Spleen (tissue), 11 donors: Measurements from ENCODE around the gene YES1. TPM values are rescaled to one million over a fixed set of nuclear protein-coding genes. Genes with fewer than 3 reads are reported as not detected.

ENCODE experiments used
- DNase-seq: peaks from one replicate; pipeline ENCODE4 v3.0.0-alpha.2; 2020
- H3K27ac ChIP-seq, 8 donors: fragments of 200-600 bp; sonication (generic) in 7 of 8; 1 replicate in 4 of 8; 2 replicates in 4 of 8; pipeline versions ENCODE4 v1.5.0 to v1.8.0; 2016 to 2021; ENCODE audit warnings: inconsistent platforms in 4 of 8, mild to moderate bottlenecking in 4 of 8, moderate library complexity in 1 of 8
- H3K27me3 ChIP-seq, 7 donors: fragments of 200-600 bp; sonication (generic) in 6 of 7; replicated peaks in 1 of 7; 1 replicate in 4 of 7; 2 replicates in 3 of 7; pipeline versions ENCODE4 v1.5.0 to v1.8.0; 2016 to 2021; ENCODE audit warnings: inconsistent platforms in 3 of 7, mild to moderate bottlenecking in 1 of 7
- H3K36me3 ChIP-seq, 6 donors: fragments of 200-600 bp; sonication (generic) in 5 of 6; 1 replicate in 4 of 6; 2 replicates in 2 of 6; pipeline versions ENCODE4 v1.5.0 to v1.8.0; 2016 to 2021; ENCODE audit warnings: inconsistent platforms in 2 of 6
- H3K4me1 ChIP-seq, 6 donors: fragments of 200-600 bp; sonication (generic) in 5 of 6; 1 replicate in 3 of 6; 2 replicates in 3 of 6; pipeline versions ENCODE4 v1.5.0 to v1.8.0; 2016 to 2021; ENCODE audit warnings: inconsistent platforms in 3 of 6
- H3K4me3 ChIP-seq, 8 donors: fragments of 200-600 bp; sonication (generic) in 7 of 8; 1 replicate in 4 of 8; 2 replicates in 4 of 8; pipeline versions ENCODE4 v1.5.0 to v1.8.0; 2016 to 2021; ENCODE audit warnings: inconsistent platforms in 4 of 8, mild to moderate bottlenecking in 4 of 8, moderate library complexity in 2 of 8
- H3K9me3 ChIP-seq, 8 donors: fragments of 200-600 bp; sonication (generic) in 7 of 8; 1 replicate in 4 of 8; 2 replicates in 4 of 8; pipeline versions ENCODE4 v1.5.0 to v1.8.0; 2016 to 2021; ENCODE audit warnings: inconsistent platforms in 4 of 8
- CTCF ChIP-seq, 11 experiments: fragments of 200-600 bp in 7 of 11; fragments of 450-650 bp in 4 of 11; sonication (generic) in 4 of 11; IDR thresholded peaks in 8 of 11; conservative IDR thresholded peaks in 3 of 11; 1 replicate in 7 of 11; 2 replicates in 4 of 11; pipeline versions ENCODE4 v1.4.0 to v1.8.0; 2016 to 2021; ENCODE audit warnings: antibody characterized with exemption in 11 of 11, inconsistent platforms in 4 of 11, mild to moderate bottlenecking in 1 of 11
- POLR2A ChIP-seq, 3 donors: fragments of 450-650 bp; IDR thresholded peaks; one replicate each; pipeline ENCODE4 v1.5.1; 2017; ENCODE audit warnings: antibody characterized with exemption in 3 of 3, mild to moderate bottlenecking in 1 of 3
- POLR2AphosphoS5 ChIP-seq, 3 donors: sonication (generic); formaldehyde crosslinking; IDR thresholded peaks; one replicate each; pipeline ENCODE4 v1.5.1; 2017; ENCODE audit warnings: antibody characterized with exemption in 3 of 3
- WGBS, 5 donors: extraction: QIAGEN DNeasy Blood & Tissue Kit in 3 of 5; methylation state at CpG; one replicate each; pipeline versions ENCODE4 v1.1.5 to v1.1.7; 2013 to 2018; 5-methylcytosine and 5-hydroxymethylcytosine counted together
- intact Hi-C: fragments of 100-400 bp; cut with DNase I; formaldehyde crosslinking; loops from one replicate; pipeline ENCODE4 v1.15.0; 2023; ENCODE audit warnings: low total_unique reads
- polyA plus RNA-seq, 3 donors: library from polyadenylated mRNA; stranded (reverse); fragments of 200-250 nt; gene quantifications; one replicate each; pipeline ENCODE4 v1.2.1, GENCODE V29; 2013
- total RNA-seq, 7 donors: library from RNA; depleted of rRNA in 3 of 7; stranded (reverse); fragments of >200 nt in 3 of 7; fragmentation: NEBNext Ultra II Directional in 4 of 7; extraction: Animal tissue kit (Norgen Biotek cat#: 25700) in 4 of 7; gene quantifications; one replicate each; pipeline versions ENCODE4 v1.1.0 to v1.2.1, GENCODE V29; 2016 to 2021
- donor health status: healthy with polysubstance abuse.
- donor health status: DM: no; HTN: no; CAD: no; lungs with moderate emphysema.
- donor health status: DM: no; HTN: no; CAD: no.
- donor health status: Bipolar disorder and iron deficiency.
- donor health status: healthy.
- donor health status: DM: no; HTN: no; CAD: no.
- donor health status: DM: yes; HTN: yes; CAD: no.

Gene YES1
- total and polyA plus RNA-seq, 10 donors = 8.4 to 128 (median 60.9) TPM

GRCh38 chr18:849021-849420 lies 37.0 kb upstream of the YES1 start:
- 81 to 92% (median 84%) methylated on average over 4 of the region's 4 CpGs for WGBS, 5 donors

GRCh38 chr18:848062-848861 lies 36.2 kb upstream of the YES1 start:
- DNase-seq = no peak
- Histone ChIP-seq H3K27ac (no peak overlapping the region), H3K4me3 (no peak overlapping the region), H3K9me3 (no peaks in the 10 kb centered on the region), H3K27me3 (no peaks in the 10 kb centered on the region), H3K4me1 (peaks cover 0 to 11% (median 0%) of the 10 kb centered on the region in 6 donors), H3K36me3 (no peaks in the 10 kb centered on the region)
- no peak for TF ChIP-seq POLR2A (IDR thresholded peaks at IDR 0.05)
- no peak for TF ChIP-seq CTCF (IDR thresholded peaks at IDR 0.05 in 8 of 11, conservative IDR thresholded peaks at IDR 0.05 in 3 of 11)
- TF ChIP-seq POLR2AphosphoS5 (IDR thresholded peaks at IDR 0.05) = no peak
- 84 to 91% (median 89%) methylated on average over 8 of the region's 8 CpGs for WGBS, 5 donors
- intact Hi-C loops = no loop called here

More at GRCh38 chr18:849021-849420, 37.0 kb upstream of the YES1 start:
- TF ChIP-seq CTCF (IDR thresholded peaks at IDR 0.05 in 8 of 11, conservative IDR thresholded peaks at IDR 0.05 in 3 of 11) (no peak), POLR2A (IDR thresholded peaks at IDR 0.05) (no peak), POLR2AphosphoS5 (IDR thresholded peaks at IDR 0.05) (no peak)
- no peak for DNase-seq
- Histone ChIP-seq H3K27me3 (no peaks in the 10 kb centered on the region), H3K36me3 (no peaks in the 10 kb centered on the region), H3K9me3 (no peaks in the 10 kb centered on the region), H3K4me1 (peaks cover 0 to 11% (median 0%) of the 10 kb centered on the region in 6 donors), H3K27ac (no peak overlapping the region), H3K4me3 (no peak overlapping the region)
- intact Hi-C loops = no loop called here

GRCh38 chr18:845152-845819 lies 33.2 kb upstream of the YES1 start:
- Histone ChIP-seq H3K27me3 (peaks cover 0 to 10% (median 0%) of the 10 kb centered on the region in 7 donors), H3K4me3 (no peak overlapping the region), H3K27ac (peak overlapping the region; percentile 27 to 80 (median 70)), H3K36me3 (no peaks in the 10 kb centered on the region), H3K4me1 (peaks cover 0 to 21% (median 2%) of the 10 kb centered on the region in 6 donors), H3K9me3 (no peaks in the 10 kb centered on the region)
- intact Hi-C loops = no loop called here
- TF ChIP-seq POLR2A (IDR thresholded peaks at IDR 0.05) (no peak), POLR2AphosphoS5 (IDR thresholded peaks at IDR 0.05) (peak in 1 of 3 donors; percentile 47), CTCF (IDR thresholded peaks at IDR 0.05 in 8 of 11, conservative IDR thresholded peaks at IDR 0.05 in 3 of 11) (no peak)
- WGBS, 5 donors = 28 to 45% (median 36%) methylated on average over 9 of the region's 9 CpGs
- DNase-seq = no peak
